GM12875 (cell line): ENCODE data around the gene ATP2B2.

Experiments
- H3K4me3 ChIP-seq: one replicate; pipeline ENCODE4 v1.5.1; 2011; ENCODE audit warnings: low read depth, low read length, control low read depth
- TF ChIP-seq, protein P1 (sequence below): IDR thresholded peaks from 2 replicates; pipeline ENCODE4 v1.5.1; 2011; ENCODE audit warnings: low read depth, mild to moderate bottlenecking, control low read depth, inconsistent platforms, low read length, moderate library complexity, borderline replicate concordance; ENCODE audit not compliant: insufficient read depth

Gene ATP2B2

GRCh38 chr3:10405816-10406215, 99.6 kb downstream of the ATP2B2 start:
- TF ChIP-seq, protein P1, sequence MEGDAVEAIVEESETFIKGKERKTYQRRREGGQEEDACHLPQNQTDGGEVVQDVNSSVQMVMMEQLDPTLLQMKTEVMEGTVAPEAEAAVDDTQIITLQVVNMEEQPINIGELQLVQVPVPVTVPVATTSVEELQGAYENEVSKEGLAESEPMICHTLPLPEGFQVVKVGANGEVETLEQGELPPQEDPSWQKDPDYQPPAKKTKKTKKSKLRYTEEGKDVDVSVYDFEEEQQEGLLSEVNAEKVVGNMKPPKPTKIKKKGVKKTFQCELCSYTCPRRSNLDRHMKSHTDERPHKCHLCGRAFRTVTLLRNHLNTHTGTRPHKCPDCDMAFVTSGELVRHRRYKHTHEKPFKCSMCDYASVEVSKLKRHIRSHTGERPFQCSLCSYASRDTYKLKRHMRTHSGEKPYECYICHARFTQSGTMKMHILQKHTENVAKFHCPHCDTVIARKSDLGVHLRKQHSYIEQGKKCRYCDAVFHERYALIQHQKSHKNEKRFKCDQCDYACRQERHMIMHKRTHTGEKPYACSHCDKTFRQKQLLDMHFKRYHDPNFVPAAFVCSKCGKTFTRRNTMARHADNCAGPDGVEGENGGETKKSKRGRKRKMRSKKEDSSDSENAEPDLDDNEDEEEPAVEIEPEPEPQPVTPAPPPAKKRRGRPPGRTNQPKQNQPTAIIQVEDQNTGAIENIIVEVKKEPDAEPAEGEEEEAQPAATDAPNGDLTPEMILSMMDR, result no peak
- no peak overlapping the region for H3K4me3 ChIP-seq

DNA sequence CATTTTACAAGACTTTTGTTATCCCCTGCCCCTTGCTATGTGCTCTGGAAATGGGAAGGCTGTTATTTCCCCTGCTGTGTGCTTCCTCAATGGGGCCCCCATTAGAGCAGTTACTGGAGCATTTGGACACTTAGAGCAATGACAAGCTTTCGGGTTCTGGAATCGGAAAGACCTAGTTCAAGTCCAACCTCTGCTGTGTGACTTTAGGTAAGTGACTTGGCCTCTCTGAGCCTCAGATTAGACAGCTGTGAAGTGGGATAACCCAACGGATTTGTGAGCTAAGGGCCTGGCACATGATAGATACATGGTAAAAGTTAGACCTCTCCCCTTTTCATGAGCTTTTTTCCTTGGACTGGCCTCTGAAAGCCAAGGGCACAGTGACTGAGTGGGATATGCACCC, 100.5 kb downstream of the ATP2B2 start:
- no peak overlapping the region for H3K4me3 ChIP-seq
- TF ChIP-seq, protein P1, result no peak

DNA sequence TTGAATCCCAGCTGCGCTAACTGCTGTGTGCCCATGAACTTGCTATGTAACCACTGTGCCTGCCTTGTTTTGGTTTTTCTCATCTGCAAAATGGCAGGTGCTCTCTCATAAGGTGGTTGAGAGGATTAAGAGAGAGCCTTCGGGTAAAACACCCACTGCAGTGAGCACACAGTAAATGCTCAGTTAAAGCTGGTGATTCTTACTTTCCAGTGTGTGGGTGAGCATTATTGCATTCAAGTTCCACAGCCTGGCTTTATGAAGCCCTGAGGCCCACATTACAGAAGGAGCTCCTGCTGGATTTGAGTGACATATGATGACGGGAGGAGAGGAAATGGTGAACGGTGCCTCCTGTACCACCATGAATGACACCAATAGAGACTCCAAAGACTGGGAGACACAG, 101.0 kb downstream of the ATP2B2 start:
- TF ChIP-seq, protein P1, result no peak
- no peak overlapping the region for H3K4me3 ChIP-seq

GRCh38 chr3:10401990-10402761, 103.2 kb downstream of the ATP2B2 start:
- no peak overlapping the region for H3K4me3 ChIP-seq
- TF ChIP-seq, protein P1, result no peak

DNA sequence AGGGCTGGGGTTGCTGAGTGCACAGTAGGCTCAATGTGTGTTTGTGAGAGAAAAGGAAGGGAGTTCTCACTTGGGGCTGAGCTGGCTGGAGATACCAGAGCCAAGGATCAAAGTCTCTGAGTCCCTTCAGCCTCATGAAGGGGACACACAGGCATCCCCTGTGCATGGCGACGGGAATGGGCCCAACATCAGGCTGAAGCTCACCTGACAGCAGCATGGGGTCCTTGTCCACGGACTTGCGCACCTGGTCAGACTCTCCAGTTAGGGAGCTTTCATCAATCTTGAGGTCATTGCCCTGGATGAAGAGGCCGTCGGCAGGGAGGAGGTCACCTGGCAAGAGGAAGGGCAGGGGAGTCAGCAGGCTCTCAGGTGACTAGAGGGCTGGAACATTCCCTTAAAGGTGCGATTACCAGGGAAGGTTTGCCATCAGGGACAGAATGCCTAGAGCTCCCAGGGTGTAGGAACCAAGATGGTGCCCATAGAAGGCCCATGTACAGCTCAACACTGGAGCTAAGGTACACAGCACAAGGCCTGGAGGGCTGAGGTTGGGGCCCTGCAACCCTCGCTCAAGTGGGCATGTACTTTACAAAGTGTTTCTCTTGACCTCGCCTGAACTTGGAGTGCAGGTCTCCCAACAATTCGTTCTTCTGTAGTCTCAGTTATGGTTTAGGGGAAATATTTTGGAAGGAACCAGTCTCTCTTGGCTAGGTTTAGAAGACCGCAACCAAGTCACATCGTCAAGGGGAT, 104.5 kb downstream of the ATP2B2 start:
- no peak overlapping the region for H3K4me3 ChIP-seq
- TF ChIP-seq, protein P1, result no peak

DNA sequence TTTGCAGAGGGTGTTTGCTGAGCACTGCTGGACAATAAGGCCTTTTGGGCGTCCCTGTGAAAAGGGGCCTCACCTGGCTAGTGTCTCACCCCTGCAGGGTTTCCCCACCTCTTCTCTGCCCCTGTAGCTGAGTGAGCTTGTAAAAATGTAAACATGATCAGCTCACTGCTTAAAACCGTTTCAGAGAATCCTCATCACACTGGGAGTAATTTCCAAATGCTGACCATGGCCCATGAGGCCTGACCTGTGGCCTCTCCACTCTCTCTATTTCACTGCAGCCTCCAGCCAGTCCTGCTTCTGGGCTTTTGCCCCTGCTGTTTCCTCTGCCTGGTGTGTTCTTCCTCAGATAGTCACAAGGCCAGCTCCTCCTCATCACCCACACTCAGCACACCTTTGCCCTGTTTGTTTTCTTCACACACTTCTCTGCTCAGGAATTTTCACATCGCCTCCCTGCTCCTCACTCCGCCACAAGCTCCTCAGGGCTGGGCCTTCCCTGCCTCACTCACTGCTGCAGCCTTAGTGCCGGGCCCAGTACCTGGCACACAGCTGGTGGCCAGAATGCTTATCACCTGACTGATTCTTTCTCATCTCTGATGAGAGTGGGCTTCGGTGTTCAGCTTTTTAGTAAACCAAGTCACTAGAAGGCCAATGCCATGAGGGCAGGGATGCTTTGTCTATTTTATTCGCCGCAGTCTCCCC, 105.2 kb downstream of the ATP2B2 start:
- TF ChIP-seq, protein P1, result no peak
- H3K4me3 ChIP-seq, result no peak overlapping the region
